ENCODE results near the gene VSNL1.

Gene VSNL1

DNA sequence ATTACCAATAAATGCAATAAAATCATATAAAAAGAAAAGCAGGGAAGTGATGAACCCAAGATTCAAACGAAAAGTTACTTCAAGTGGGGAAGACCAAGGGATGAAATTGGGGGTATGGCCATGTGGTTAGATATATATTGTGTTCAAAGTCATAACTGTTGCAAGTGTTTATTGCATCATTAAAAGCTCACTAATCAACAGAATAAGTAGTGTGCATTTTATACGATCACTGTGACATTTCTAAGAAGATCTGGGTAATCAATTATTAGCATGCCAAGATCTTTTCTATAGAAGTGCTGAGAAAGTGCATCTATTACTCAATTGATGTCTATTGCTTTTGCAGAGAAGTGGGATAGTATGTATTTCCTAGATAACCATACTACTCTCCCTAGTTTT lies 52.9 kb downstream of the VSNL1 start:
- TF ChIP-seq, protein P1, sequence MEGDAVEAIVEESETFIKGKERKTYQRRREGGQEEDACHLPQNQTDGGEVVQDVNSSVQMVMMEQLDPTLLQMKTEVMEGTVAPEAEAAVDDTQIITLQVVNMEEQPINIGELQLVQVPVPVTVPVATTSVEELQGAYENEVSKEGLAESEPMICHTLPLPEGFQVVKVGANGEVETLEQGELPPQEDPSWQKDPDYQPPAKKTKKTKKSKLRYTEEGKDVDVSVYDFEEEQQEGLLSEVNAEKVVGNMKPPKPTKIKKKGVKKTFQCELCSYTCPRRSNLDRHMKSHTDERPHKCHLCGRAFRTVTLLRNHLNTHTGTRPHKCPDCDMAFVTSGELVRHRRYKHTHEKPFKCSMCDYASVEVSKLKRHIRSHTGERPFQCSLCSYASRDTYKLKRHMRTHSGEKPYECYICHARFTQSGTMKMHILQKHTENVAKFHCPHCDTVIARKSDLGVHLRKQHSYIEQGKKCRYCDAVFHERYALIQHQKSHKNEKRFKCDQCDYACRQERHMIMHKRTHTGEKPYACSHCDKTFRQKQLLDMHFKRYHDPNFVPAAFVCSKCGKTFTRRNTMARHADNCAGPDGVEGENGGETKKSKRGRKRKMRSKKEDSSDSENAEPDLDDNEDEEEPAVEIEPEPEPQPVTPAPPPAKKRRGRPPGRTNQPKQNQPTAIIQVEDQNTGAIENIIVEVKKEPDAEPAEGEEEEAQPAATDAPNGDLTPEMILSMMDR (conservative IDR thresholded peaks at IDR 0.05; ENCODE audit: low read depth) = no peak
- no peak for DNase-seq (ENCODE audit: low spot score)
- ChIA-PET POLR2A (ENCODE audit: low non-redundant PET) (no interaction called here), CTCF (interaction anchor here (0.6 to 1.5 kb wide), 3 partner anchors 9 to 161 kb away, joined by 3 to 6 read pairs (median 4); no protein-coding TSS in a partner anchor)
- no peak overlapping the region for H3K27ac ChIP-seq

DNA sequence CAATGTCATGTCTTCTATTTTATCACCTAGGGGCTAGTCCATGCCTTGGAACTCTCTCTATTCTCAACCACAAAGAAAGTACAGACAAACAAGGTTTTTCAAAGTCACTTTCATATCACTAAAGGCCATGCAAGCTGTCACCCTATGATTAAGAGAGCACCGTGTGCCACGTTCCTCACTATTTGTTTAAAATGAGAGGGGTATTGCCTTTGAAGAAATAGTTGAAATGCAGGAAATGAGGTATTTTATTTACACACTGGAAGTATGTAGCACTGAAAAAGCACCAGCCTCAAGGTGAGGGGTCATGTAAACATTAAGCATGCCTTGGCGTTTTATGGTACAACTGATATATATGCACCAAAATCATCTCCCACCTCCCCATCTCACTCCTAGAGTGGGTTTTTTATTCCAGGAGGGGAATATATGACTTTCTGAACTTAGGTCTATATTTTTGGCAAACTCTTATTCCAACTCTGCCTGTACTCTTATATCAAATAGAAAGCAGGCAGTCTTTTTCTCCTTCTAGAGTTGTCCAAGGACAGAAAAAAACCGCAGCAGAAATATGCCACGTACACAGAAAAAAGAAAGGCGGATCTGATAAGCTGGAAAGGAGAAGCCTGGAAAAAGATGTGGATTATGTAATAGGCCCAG lies 53.5 kb downstream of the VSNL1 start:
- POLR2A ChIA-PET (ENCODE audit: low non-redundant PET) = no interaction called here
- TF ChIP-seq, protein P1 (conservative IDR thresholded peaks at IDR 0.05; ENCODE audit: low read depth) = no peak
- DNase-seq (ENCODE audit: low spot score) = no peak
- CTCF ChIA-PET = interaction anchor here (1.5 kb wide), 1 partner anchor 52 kb away, joined by 4 read pairs; no protein-coding TSS in a partner anchor
- no peak overlapping the region for H3K27ac ChIP-seq

DNA sequence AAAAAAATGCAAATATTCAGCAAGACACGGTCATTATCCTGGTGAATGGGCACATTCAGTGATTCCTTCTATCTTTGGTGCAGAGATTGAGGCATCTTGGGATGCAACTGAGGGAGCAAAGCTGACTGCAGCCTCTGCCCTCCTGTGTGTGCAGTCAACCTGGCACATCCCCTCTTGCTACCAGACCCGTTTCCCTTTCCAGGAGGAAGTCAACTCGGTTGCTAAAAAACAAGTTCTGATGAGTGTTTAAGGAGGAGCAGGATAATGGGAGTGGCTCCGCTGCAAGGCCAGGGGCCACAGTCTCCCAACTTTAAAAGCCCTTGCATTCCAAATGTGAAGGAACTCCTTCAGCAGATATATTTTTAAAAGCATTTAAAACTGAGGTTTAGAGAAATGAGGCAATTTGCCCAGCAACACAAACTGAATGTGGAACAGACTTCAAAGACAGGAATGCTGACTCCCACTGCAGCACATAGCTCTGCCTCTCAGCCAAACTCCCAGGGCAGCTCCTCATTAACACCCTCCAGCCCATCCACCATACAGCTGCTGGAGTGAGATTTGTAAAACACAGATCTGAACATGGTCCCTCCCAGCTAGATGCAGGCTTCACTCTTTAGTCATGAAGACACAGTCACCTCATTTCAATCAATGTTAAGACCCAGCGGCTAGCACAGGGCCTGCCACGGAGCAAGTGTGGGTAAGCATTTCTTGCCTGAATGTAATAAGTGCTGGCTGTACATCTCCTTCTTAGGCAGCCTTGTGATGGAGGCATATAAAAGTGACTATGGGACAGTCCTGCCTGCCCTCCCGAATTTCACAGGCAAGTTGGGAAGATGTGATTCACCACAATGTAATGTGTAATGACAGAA lies 54.3 kb downstream of the VSNL1 start:
- POLR2A ChIA-PET (ENCODE audit: low non-redundant PET) = no interaction called here
- TF ChIP-seq, protein P1 (conservative IDR thresholded peaks at IDR 0.05; ENCODE audit: low read depth) = no peak
- DNase-seq (ENCODE audit: low spot score) = no peak
- H3K27ac ChIP-seq = peak overlapping the region; percentile 57
- CTCF ChIA-PET = no interaction called here

DNA sequence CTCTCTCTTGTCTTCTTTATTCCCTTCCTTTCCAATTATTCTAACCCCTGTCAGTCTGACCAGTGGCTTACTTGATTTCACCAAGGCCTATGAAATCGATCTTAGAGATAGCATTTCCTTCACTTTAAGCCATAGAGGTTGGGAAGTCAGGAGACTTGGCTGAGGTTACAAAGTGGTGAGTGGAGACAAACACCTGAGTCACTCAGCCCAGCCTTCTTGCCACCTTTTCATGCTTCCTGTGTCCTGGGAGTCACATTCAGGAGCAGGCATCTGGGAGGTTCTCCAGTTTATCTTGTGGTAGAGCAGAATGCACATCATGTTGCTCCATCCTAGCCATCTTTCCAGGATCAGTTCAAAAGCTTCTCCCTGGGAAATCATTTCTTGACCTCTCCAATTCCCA lies 59.1 kb downstream of the VSNL1 start:
- TF ChIP-seq, protein P1 (conservative IDR thresholded peaks at IDR 0.05; ENCODE audit: low read depth) = no peak
- ChIA-PET POLR2A (ENCODE audit: low non-redundant PET) (interaction anchor here (0.7 kb wide), 1 partner anchor 31 kb away, joined by 3 read pairs; no protein-coding TSS in a partner anchor), CTCF (no interaction called here)
- H3K27ac ChIP-seq = no peak overlapping the region
- DNase-seq (ENCODE audit: low spot score) = no peak

DNA sequence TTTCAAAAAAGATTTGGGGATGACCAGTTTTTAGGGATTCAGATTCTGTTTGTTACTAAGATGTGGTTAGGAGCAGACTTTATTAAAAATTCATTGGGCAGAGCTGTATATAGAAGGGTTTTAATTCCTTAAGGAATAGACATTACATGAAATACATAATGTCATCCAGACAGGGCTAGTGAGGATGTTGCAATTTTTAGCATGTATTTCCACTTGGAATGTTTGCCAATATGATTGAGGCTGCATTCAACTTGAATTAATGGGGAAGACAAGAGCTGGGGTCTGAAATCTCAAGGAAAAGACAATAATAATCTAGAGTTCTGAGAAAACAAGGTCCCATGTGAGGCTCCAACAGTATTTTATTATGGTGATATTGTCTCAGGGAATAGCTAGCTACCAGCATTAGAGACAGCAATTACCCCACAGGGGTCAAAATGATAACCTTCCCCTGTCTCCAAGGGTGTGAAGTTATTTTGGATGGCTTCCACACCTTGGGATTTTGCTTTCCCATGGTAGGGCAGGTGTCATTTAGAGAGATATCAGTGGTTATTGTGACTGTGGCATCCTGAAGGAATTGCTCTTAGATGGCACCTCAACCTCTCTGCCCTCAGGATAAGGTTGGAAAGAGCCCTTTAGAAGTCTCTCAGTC lies 60.2 kb downstream of the VSNL1 start:
- no peak for DNase-seq (ENCODE audit: low spot score)
- POLR2A ChIA-PET (ENCODE audit: low non-redundant PET) = interaction anchor here (0.5 kb wide), 1 partner anchor 173 kb away, joined by 3 read pairs; no protein-coding TSS in a partner anchor
- TF ChIP-seq, protein P1 (conservative IDR thresholded peaks at IDR 0.05; ENCODE audit: low read depth) = no peak
- CTCF ChIA-PET = interaction anchor here (0.7 kb wide), 1 partner anchor 218 kb away, joined by 3 read pairs; no protein-coding TSS in a partner anchor
- no peak overlapping the region for H3K27ac ChIP-seq

DNA sequence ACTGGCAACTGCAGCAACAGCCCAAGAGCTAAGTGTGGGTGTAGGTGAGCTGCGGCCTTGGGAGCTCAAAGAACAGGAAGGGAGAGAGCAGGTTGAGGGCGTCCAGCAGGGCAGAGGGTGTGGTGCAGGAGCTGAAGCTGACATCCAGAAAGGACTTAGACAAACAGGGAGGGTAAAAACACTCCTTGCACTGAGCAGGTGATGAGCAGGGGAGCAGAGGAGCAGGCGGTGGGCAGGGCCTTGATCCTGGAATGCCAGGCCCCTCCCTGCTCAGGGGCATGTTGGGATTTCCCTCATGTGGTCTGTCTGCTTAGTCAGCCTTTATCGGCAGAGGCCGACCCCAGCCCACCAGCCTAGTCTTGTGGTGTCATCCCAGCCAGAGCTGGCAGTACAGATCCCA lies 63.6 kb downstream of the VSNL1 start:
- TF ChIP-seq, protein P1 (conservative IDR thresholded peaks at IDR 0.05; ENCODE audit: low read depth) = no peak
- ChIA-PET CTCF (no interaction called here), POLR2A (ENCODE audit: low non-redundant PET) (no interaction called here)
- no peak for DNase-seq (ENCODE audit: low spot score)
- H3K27ac ChIP-seq = no peak overlapping the region
